ENCODE results near the gene TESPA1.

TESPA1 gene

DNA sequence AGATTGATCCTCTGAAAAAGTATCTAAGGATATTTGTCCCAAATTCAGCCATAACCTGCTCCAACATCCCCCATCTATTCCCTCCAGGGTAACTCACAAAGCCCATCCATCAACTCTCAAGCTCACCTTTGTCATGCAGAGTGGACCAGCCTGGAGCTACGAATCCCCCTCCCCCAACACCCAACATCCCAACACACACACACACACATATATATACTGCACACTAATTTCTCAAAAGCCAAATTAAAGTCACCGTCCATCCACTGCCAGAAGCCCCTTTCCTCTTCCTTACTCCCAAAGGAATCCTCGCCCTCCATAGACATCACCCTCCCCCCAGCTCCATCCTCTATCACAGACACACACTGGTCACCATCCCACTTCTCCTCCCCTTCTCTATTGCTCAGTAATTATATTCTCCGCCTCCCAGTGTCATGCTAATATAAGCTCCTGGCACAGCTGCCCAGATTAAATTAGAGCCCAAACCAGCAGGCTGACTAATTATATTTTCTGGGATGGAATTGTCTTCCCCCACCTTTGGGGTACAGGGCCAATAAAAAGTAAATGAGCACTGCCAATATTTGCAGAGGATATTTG, 13.5 kb upstream of the TESPA1 start:
- DNase-seq = no peak
- no peaks in the 10 kb centered on the region for H3K36me3 ChIP-seq
- H3K9me3 ChIP-seq (ENCODE audit: severe bottlenecking) = no peaks in the 10 kb centered on the region
- no peak overlapping the region for H3K4me3 ChIP-seq (ENCODE audit: low read depth, low read length)
- TF ChIP-seq CTCF (IDR thresholded peaks at IDR 0.05; ENCODE audit: low read depth, low read length) = no peak
- no peak overlapping the region for H3K27ac ChIP-seq
- no peaks in the 10 kb centered on the region for H3K27me3 ChIP-seq (ENCODE audit: insufficient read depth, low read depth, severe bottlenecking)

DNA sequence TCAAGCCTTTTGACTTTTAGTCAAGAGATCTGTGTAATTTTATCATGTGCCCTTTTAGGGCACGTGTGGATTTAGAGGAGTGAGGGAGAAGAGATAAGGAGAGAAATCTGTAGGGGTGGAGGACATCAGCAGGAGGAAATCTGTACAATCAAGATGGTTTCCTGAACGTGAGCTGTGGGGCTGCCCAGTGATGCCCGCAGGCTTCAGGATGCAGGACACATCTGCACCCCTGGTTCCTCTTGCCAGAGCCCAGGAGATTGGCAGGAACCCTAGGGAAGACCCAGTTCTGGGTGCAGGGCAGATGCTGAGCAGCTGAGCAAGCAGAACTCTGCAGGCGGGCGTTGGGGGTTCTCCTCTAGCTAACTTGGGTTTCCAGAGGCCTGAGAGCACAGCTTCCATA, 11.6 kb upstream of the TESPA1 start:
- Histone ChIP-seq H3K27me3 (ENCODE audit: insufficient read depth, low read depth, severe bottlenecking) (no peaks in the 10 kb centered on the region), H3K36me3 (no peaks in the 10 kb centered on the region), H3K9me3 (ENCODE audit: severe bottlenecking) (no peaks in the 10 kb centered on the region), H3K27ac (no peak overlapping the region), H3K4me3 (ENCODE audit: low read depth, low read length) (no peak overlapping the region)
- DNase-seq = no peak
- no peak for TF ChIP-seq CTCF (IDR thresholded peaks at IDR 0.05; ENCODE audit: low read depth, low read length)

DNA sequence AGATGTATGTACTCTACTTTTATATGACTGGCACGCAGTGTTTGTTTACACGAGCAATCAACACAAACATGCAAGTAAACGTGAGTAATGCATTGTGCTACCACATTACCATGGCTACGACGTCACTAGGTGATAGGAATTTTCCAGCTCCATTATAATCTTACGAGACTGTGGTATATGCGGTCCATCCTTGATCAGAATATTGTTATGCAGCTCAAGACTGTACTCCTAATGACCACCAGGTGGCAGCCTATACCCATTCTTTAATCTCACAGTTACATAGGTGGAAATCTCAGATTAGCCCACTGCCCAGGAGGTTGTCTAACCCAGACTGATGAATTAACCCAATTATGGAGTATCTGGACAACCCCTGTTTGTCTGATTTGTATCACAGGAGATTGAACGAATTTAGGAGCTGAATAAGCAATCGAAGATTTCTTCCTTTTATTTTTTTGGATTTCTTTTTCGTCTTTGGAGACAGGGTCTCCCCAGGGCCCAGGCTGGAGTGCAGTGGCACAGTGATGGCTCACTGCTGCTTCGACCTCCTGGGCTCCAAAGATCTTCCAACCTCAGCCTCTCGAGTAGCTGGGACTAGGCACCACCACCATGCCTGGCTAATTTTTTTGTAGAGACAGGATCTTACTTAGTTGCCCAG, 8.7 kb upstream of the TESPA1 start:
- no peaks in the 10 kb centered on the region for H3K36me3 ChIP-seq
- H3K27me3 ChIP-seq (ENCODE audit: insufficient read depth, low read depth, severe bottlenecking) = no peaks in the 10 kb centered on the region
- DNase-seq = peak; percentile 65
- H3K9me3 ChIP-seq (ENCODE audit: severe bottlenecking) = no peaks in the 10 kb centered on the region
- TF ChIP-seq CTCF (IDR thresholded peaks at IDR 0.05; ENCODE audit: low read depth, low read length) = peak; percentile 53
- peak overlapping the region; percentile 33 for H3K27ac ChIP-seq
- H3K4me3 ChIP-seq (ENCODE audit: low read depth, low read length) = no peak overlapping the region

GRCh38 chr12:54991991-54992375, 7.4 kb upstream of the TESPA1 start:
- no peaks in the 10 kb centered on the region for H3K9me3 ChIP-seq (ENCODE audit: severe bottlenecking)
- no peak for TF ChIP-seq CTCF (IDR thresholded peaks at IDR 0.05; ENCODE audit: low read depth, low read length)
- H3K36me3 ChIP-seq = no peaks in the 10 kb centered on the region
- H3K27me3 ChIP-seq (ENCODE audit: insufficient read depth, low read depth, severe bottlenecking) = no peaks in the 10 kb centered on the region
- DNase-seq = no peak
- H3K4me3 ChIP-seq (ENCODE audit: low read depth, low read length) = no peak overlapping the region
- H3K27ac ChIP-seq = no peak overlapping the region

DNA sequence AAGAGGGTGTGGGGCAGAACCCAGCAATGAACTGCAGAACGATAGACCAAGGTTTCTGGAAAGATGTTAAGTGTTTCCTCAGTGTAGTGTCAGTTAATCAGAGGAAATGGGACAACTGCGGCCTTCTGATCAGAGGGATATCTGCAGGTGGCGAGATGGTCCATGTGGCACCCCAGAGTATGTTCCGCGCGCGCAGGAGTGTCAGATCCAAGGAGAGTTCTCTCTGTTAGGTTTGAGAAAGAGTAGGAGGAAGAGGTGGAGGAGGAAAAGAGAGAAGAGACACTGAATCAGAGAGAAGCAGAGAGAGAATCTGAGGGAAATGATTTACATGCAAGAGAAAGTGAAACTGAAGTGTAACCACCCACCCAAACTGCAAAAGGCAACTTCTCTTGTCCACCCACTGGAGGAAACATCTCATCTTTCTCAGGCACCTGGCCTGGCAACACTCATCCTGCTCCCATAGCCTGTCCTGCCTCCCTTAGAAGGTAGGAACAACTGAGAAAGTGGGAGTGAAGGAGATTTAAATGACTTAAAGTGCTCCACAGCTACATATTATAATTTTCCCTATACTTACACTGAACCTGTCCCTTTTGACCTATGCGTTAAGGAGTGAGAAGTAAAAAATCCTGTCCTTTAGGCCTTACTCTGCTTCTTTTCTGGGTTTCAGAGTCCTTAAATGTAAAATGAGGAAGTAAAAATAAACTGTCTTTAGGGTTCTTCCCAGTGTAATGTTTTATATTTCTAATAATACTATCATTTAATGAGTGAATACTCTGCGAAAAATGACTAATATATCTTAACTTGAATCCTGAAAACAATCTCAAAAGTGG, 6.8 kb upstream of the TESPA1 start:
- H3K36me3 ChIP-seq = no peaks in the 10 kb centered on the region
- H3K27me3 ChIP-seq (ENCODE audit: insufficient read depth, low read depth, severe bottlenecking) = no peaks in the 10 kb centered on the region
- no peaks in the 10 kb centered on the region for H3K9me3 ChIP-seq (ENCODE audit: severe bottlenecking)
- H3K4me3 ChIP-seq (ENCODE audit: low read depth, low read length) = no peak overlapping the region
- no peak overlapping the region for H3K27ac ChIP-seq
- no peak for TF ChIP-seq CTCF (IDR thresholded peaks at IDR 0.05; ENCODE audit: low read depth, low read length)
- DNase-seq = no peak
